Measurements from ENCODE around the gene RNF26.
"Not testable (repeated sequence)": the region's sequence is repeated elsewhere in the genome, so short reads cannot be mapped to it uniquely, and the experiment has no call there.

Gene RNF26

DNA sequence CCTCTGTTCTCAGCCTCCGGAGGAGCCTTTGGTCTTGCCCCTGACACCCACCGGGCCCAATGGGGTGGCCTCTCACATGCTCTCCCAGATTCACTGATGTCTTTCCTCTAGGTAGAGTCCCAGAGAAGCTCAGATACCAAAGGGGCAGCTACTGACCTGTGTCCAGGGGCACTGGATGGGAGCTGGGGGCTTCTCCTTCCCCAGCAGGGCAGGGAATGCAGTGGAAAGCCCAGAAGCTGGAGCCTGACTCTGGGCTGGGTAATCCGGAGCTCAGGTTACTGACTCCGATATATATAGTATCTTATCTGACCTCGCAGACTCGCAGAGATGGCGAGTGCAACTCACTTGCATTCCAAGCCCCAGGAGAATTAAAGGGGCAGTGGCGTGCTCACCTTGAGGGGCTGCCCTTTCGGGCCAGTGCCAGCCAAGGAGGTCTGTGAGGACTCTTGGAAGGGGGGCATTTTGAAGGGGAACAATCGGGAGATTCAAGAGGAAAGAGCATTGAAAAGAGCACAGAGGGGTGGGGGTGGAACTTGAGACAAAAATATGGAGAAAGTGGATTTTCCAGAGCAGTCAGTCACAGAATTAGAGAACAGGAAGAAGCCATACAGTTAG, 44.6 kb downstream of the RNF26 start:
- Histone ChIP-seq H3K9me3 (no peaks in the 10 kb centered on the region), H4K20me1 (no peaks in the 10 kb centered on the region), H3K36me3 (no peaks in the 10 kb centered on the region), H3K9ac (no peak overlapping the region), H3K4me3 (no peak overlapping the region), H3K4me1 (peaks cover 49% of the 10 kb centered on the region), H3K27ac (no peak overlapping the region), H3K27me3 (no peaks in the 10 kb centered on the region), H3K4me2 (no peak overlapping the region)
- TF ChIP-seq Cebpa-rat (IDR thresholded peaks at IDR 0.05) = no peak

DNA sequence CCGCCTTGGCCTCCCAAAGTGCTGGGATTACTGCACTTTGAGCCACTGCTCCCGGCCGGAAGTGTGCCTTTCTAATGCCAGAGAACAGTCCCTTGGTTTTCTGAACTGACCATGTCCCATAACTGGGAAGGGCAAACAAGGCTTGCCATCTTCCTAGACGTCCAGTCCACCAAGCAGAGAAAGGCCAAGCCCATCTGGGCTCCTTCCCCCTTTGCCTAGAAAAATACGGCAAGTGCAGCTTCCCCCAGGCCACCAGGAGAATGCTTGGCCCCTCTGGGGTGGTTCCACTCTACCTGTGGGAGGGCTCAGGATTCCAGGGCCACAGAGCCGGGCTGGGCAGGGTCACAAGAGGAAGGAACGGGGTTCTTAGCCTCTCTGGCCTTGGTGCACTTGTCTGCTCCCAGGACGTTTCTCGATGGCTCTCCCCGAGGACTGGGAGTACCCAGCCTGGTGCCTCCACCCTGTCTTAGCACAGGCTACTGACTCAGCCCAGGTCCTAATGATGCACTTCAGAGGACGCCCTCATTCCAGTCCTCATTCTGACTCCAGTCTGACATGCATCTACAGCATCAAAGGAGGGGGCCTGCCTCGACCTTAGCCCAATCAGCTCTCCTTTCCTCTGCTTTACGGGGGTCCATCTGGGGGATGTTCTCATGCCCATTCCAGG, 46.0 kb downstream of the RNF26 start:
- Histone ChIP-seq H3K27me3 (no peaks in the 10 kb centered on the region), H3K4me1 (peaks cover 43% of the 10 kb centered on the region), H3K36me3 (no peaks in the 10 kb centered on the region), H3K9ac (no peak overlapping the region; the same call in 1 of the 2 replicates), H3K4me2 (peak overlapping the region; percentile 93), H4K20me1 (no peaks in the 10 kb centered on the region), H3K27ac (no peak overlapping the region), H3K9me3 (no peaks in the 10 kb centered on the region), H3K4me3 (peak overlapping the region; percentile 70; the same call in 1 of the 2 replicates)
- TF ChIP-seq Cebpa-rat (IDR thresholded peaks at IDR 0.05) = no peak

DNA sequence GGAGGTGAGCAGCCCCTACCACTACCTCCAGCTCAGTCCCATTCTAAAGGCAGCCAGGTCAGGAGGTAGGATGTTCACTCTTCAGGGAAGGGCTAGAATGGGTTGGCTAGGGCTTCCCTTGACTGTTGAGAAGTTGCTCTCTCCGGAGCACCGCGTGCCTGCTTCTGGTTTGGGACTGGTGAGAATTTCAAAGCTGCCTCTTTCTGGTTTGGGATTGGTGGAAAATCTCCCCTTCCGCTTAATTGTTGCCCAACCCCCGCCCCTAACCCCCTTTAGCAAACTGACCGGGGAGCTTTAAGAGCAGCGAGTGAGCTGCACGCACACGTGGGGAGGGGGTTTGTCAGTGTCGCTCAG, 46.5 kb downstream of the RNF26 start:
- H3K27ac ChIP-seq = no peak overlapping the region
- no peaks in the 10 kb centered on the region for H3K27me3 ChIP-seq
- H3K9ac ChIP-seq = peak overlapping the region; percentile 73
- no peaks in the 10 kb centered on the region for H3K9me3 ChIP-seq
- no peaks in the 10 kb centered on the region for H3K36me3 ChIP-seq
- TF ChIP-seq Cebpa-rat (IDR thresholded peaks at IDR 0.05) = no peak
- H3K4me1 ChIP-seq = peaks cover 43% of the 10 kb centered on the region
- H3K4me2 ChIP-seq = peak overlapping the region; percentile 93
- no peaks in the 10 kb centered on the region for H4K20me1 ChIP-seq
- peak overlapping the region; percentile 70 for H3K4me3 ChIP-seq

DNA sequence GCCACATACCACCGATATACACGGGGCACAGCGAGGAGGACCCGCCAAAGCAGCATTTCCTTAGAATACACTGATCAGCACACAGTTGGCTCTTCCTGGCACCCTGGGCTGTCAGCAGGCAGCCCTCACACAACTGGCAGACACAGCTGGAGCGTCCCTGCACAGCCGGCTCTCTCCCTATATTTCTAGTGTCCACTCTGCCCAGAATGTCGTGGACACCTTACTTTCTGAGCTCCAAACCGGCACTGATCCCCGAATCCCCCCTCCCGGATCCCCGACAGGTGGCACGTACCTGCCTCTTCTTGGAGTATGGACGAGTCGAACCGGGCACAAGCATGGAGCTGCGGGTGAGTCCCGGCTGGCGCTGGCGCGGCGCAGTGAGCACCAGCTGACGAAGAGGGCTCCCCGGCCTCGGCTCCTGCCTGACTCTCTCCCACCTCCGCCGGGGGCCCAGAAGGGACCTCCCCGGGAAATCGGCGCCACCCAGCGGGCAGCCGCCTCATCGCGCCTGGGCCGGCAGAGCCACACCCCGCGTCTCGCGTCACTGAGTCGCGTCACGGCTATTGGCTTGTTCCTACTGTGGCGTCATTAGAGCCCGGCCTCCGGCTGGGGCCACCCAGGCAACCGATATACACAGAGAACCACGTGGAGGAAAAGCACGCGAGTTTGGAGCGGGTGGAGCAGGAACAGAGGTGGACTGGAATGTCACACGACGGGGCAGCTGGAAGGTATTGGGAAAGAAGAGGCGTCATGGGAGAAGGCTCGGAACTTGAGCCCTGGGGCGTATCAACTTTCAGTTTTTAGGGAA, 47.1 kb downstream of the RNF26 start, which contains the start of gene USP2:
Gene USP2, minus strand, starts transcription at position 510 of the 808 bp plus-strand sequence. CDS start 8,210 bp downstream, outside the sequence.
- no peaks in the 10 kb centered on the region for H3K27me3 ChIP-seq
- H3K4me2 ChIP-seq = peak within 1 kb of the TSS; percentile 93
- H3K36me3 ChIP-seq = no peaks in the 10 kb centered on the region
- H3K9me3 ChIP-seq = no peaks in the 10 kb centered on the region
- peak within 1 kb of the TSS; percentile 73 for H3K9ac ChIP-seq
- H3K27ac ChIP-seq = no peak within 1 kb of the TSS
- peaks cover 37% of the 10 kb centered on the region for H3K4me1 ChIP-seq
- TF ChIP-seq Cebpa-rat (IDR thresholded peaks at IDR 0.05) = no peak
- H3K4me3 ChIP-seq = peak within 1 kb of the TSS; percentile 70
- no peaks in the 10 kb centered on the region for H4K20me1 ChIP-seq

DNA sequence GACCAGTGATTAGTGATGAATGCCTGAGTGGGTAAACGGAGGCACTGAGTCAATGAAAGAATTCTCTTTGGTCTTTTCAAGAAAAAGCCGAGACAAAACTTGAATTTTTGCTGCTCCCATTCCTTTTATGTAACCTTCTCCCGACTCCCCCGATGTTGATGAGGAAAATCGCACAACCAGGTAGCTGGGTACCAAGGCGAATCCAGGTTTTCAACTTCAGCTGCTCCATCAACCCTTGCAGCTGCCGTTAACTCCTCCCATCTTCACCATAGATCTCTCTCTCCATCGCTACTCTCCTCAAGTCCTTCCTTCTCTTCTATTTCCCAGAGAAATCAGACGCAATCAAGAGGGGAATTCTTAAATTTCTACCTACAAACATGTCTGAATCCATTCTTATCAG, 47.8 kb downstream of the RNF26 start:
- H3K4me1 ChIP-seq = peaks cover 30% of the 10 kb centered on the region
- no peak overlapping the region for H3K27ac ChIP-seq
- peak overlapping the region; percentile 73 for H3K9ac ChIP-seq
- no peak for TF ChIP-seq Cebpa-rat (IDR thresholded peaks at IDR 0.05)
- no peaks in the 10 kb centered on the region for H3K36me3 ChIP-seq
- H3K4me2 ChIP-seq = peak overlapping the region; percentile 93
- no peaks in the 10 kb centered on the region for H3K27me3 ChIP-seq
- H4K20me1 ChIP-seq = no peaks in the 10 kb centered on the region
- H3K4me3 ChIP-seq = peak overlapping the region; percentile 70
- H3K9me3 ChIP-seq = no peaks in the 10 kb centered on the region

DNA sequence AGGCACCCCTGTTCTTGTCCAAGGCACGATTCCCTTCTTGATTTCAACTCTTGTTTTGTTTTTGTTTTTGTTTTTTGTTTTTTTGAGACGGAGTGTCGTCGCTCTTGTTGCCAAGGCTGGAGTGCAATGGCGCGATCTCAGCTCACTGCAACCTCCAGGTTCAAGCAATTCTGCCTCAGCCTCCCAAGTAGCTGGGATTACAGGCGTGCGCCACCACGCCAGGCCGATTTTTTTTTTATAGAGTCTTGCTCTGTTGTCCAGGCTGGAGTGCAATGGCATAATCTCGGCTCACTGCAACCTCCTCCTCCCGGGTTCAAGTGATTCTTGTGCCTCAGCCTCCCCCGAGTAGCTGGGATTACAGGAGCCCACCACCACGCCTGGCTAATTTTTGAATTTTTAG, 48.2 kb downstream of the RNF26 start:
- not testable (repeated sequence) for H3K36me3 ChIP-seq, H3K4me3 ChIP-seq, H3K27me3 ChIP-seq, H3K9me3 ChIP-seq, H4K20me1 ChIP-seq, H3K27ac ChIP-seq, H3K9ac ChIP-seq
- H3K4me2 ChIP-seq = peak overlapping the region; percentile 93
- H3K4me1 ChIP-seq = peaks cover 25% of the 10 kb centered on the region

DNA sequence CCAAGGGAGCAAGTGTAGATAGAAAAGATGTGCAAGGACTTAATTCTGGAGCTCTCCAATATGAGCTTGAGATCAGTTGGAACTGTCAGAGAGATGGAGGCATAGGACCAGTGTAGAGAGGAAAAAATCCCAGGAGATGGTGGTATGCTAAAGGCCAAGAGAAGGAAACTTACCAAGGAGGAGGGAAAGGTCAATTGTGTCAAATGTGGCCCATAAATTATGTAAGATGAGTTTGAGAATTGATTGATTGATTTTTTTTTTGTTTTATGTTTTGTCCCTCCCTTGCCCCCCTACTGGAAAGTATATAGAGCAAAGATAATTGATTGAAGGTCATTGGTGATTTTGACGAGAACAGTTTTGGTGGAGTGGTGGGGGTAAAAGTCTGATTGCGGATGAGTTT, 50.0 kb downstream of the RNF26 start:
- no peak for TF ChIP-seq Cebpa-rat (IDR thresholded peaks at IDR 0.05)
- Histone ChIP-seq H3K9me3 (no peaks in the 10 kb centered on the region), H3K4me2 (no peak overlapping the region)

More for the DNA sequence above, 50.0 kb downstream of the RNF26 start:
- Histone ChIP-seq H3K27ac (no peak overlapping the region), H3K36me3 (no peaks in the 10 kb centered on the region), H3K9ac (no peak overlapping the region), H3K27me3 (no peaks in the 10 kb centered on the region), H3K4me3 (no peak overlapping the region), H4K20me1 (no peaks in the 10 kb centered on the region), H3K4me1 (peaks cover 20% of the 10 kb centered on the region)
